Nucleus accumbens (tissue), 56 donors: ENCODE measurements around the gene FBN3.
"Not testable (repeated sequence)": the region's sequence is repeated elsewhere in the genome, so short reads cannot be mapped to it uniquely, and the experiment has no call there.

Experiments used
- DNase-seq, 56 donors: peaks; one replicate each; lab custom pipeline; 2025; lab: John Stamatoyannopoulos, UW

FBN3 gene

GRCh38 chr19:8149261-8150094, at the start of gene FBN3:
Gene FBN3, minus strand, starts transcription at chr19:8149592. Its CDS starts 2,112 bp downstream, at chr19:8147480.
- peak in 1 of 56 donors; percentile 75 for DNase-seq

DNA sequence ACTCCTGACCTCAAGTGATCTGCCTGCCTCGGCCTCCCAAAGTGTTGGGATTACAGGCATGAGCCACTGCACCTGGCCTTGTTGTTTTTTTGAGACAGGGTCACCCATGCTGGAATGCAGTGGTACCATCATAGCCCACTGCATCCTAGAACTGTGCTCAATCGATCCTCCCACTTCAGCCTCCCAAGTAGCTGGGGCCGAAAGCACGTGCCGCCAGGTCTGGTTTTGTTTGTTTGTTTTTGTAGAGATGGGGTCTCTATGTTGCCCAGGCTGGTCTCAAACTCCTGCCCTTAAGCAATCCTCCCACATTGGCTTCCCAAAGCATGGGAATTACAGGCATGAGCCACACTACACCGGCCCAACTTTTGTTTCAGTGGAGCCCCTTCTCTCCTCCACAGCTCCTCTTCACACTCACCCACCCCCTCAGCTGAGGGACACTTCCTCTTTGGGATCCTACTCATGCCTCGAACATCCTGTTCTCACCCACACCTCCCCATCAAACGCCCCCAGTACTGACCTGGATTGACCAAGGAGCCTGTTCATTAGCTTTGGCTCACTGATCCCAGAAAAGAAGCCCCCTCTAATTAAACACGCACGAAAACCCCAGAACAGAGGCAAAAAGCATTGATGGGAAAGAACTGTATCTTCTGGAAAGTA, 47.0 kb upstream of the FBN3 start:
- DNase-seq: no peak

GRCh38 chr19:8194528-8195267, 45.3 kb upstream of the FBN3 start:
- no peak for DNase-seq

GRCh38 chr19:8192221-8192820, 42.9 kb upstream of the FBN3 start:
- DNase-seq: no peak

- no peak for DNase-seq
These were observed 36.1 kb upstream of the FBN3 start for GRCh38 chr19:8185343-8186068.

- DNase-seq: no peak
These were observed 34.9 kb upstream of the FBN3 start for GRCh38 chr19:8184274-8184673.

DNA sequence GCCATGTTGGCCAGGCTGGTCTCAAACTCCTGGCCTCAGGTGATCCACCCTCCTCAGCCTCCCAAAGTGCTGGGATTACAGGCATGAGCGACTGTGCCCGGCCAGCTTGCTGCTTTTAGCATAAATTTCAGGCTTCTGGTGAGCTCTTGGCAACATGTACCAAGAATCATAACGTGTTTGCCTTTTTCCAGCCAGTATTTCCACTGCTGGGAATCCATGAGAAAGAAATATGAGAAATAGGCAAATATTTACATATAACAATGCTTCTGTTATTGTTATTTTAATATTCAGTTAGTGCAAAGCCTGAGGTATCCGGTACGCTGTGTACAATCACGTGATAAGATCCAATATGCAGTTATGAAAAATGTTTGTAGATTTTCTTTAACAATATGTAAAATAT, 30.6 kb upstream of the FBN3 start:
- DNase-seq: no peak

DNA sequence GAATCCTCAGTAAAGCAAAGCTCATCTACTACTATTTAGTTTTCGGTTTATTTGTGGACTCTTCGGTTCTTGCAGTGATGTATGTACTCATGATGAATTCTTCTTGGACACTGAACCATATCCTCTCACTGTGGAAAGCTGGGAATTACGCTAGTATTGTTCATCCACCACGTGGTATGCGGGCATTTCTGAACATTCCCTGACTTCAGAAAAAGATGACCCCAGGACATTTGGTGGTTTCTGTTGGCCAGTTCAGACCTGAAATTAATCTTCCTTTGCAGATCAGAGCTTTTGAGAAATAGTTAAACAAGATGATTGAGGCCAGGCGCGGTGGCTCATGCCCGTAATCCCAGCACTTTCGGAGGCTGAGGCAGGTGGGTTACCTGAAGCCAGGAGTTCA, 25.3 kb upstream of the FBN3 start:
- DNase-seq: no peak

GRCh38 chr19:8168537-8168936, 19.1 kb upstream of the FBN3 start:
- DNase-seq: no peak

- DNase-seq: no peak
These were observed 18.6 kb upstream of the FBN3 start for GRCh38 chr19:8167985-8168384.

DNA sequence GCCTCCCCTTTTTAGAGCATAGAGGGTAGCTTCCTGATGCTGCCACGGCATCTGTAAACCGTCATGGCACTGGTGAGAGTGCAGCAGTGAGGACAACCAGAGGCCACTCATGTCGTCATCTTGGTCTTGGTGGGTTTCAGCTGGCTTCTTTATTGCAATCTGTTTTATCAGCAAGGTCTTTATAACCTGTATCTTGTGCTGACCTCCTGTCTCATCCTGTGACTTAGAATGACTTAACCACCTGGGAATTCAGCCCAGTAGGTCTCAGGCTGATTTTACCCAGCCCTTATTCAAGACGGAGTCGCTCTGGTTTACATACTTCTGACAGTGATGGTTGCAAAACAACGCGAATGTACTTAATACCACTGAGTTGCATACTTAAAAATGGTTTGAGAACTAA, 14.4 kb upstream of the FBN3 start:
- no peak for DNase-seq

- peak in 3 of 56 donors; percentile 11 to 21 (median 14) for DNase-seq
These were observed 11.8 kb upstream of the FBN3 start for GRCh38 chr19:8161135-8161646.

DNA sequence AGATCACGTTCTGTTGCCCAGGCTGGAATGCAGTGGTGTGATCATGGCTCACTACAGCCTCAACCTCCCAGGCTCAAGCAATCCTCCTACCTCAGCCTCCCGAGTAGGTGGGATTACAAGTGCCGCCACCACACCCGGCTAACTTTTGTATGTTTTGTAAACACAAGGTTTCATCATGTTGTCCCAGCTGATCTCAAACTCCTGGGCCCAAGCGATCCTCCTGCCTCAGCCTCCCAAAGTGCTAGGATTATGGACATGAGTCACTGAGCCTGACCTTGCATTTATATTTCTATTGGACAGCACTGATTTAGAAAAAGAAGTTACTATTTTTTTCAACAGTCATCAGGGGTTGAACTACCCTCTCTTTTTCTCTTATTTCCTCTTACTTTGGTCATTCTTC, 9.9 kb upstream of the FBN3 start:
- not testable (repeated sequence) for DNase-seq

DNA sequence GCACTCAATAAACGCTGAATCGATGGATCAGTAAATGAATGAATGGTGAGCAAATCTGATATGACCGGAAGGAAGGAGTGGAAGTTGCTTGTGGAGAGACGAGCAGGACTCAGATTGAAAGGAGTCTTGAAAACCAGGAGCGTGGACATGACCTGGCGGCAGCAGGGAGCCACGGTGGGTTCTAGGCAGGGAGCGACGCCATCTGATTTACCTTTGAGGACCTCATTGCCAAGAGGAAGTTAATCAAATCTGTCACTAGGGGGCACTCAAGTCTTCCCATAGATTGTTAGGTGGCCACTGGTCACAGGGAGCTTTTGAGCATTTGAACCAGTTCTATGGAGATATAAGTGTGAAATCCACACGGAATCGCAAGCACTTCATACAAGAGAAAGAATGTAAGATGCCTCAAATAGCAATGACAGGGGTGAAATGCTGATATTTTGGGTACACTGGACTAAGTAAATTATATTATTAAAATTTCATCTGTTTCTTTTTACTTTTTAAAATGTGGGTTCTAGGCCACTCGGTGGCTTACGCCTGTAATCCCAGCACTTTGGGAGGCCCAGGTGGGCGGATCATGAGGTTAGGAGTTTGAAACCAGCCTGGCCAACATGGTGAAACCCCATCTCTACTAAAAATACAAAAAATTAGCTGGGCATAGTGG, 9.2 kb upstream of the FBN3 start:
- DNase-seq: peak in 43 of 56 donors; percentile 2 to 72 (median 28)

DNA sequence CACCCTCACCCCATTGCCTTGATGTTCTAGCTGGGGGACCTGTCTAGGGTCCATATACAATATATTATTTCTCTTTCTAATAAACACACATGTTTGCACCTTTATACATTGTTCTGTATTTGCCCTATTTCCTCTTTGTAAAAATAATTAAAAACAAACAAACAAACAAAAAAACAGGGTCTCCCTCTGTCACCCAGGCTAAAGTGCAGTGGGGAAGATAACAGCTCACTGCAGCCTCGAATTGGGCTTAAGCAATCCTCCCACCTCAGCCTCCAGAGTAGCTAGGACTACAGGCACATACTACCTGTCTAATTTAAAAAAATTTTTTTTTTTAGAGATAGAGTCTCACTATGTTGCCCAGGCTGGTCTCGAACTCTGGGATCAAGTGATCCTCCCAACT, 5.9 kb upstream of the FBN3 start:
- no peak for DNase-seq

GRCh38 chr19:8154014-8154413, 4.6 kb upstream of the FBN3 start:
- not testable (repeated sequence) for DNase-seq

- DNase-seq: no peak
These were observed 2.3 kb upstream of the FBN3 start for GRCh38 chr19:8151767-8152035.

DNA sequence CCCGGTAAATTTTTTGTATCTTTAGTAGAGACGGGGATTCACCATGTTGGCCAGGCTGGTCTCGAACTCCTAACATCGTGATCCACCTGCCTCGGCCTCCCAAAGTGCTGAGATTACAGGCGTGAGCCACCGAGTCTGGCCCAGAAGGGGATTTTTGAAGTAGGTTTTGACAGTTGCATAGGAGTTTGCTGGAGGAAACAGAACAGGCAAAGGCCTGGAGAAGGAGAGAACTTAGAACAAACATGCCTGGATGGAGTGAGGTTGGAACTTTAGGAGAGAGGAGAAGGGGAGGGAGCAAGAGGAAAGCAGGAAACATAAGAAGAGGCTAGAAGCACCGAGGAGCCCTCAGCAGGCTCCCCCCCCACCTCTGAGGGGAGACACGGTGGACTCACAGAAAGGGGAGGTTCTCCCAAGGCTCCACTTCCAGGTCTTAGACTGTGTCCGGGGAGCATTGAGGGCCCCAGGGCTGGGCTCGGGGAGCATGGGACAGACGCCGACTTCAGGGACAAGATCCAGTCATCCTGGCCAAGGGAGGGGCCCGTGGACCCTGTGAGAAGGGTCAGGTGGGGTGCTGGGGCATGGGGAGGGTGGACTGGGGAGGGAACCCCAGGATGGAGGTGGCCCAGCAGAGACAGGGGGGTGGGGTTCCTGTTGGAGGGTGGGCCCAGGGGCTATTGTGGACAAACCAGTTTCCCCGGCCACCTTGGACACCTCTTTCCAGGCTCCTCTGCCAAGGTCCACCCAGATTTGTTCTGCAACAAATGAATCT, 1.8 kb upstream of the FBN3 start:
- DNase-seq: no peak
